Liver (tissue), 3 donors: ENCODE measurements around the gene TAP2.

Experiments
- CTCF ChIP-seq: fragments of 150-350 bp; IDR thresholded peaks from 2 replicates; pipeline ENCODE4 v1.5.1; 2017; ENCODE audit warnings: improper control_type of control experiment, low read depth, low read length; ENCODE audit not compliant: missing input control
- GABPA ChIP-seq, 2 donors: IDR thresholded peaks in 1 of 2; conservative IDR thresholded peaks in 1 of 2; 2 replicates each; pipeline ENCODE4 v1.6.1; 2016; ENCODE audit warnings: antibody characterized with exemption in 2 of 2, mild to moderate bottlenecking in 1 of 2, moderate library complexity in 1 of 2
- MAX ChIP-seq: IDR thresholded peaks from 2 replicates; pipeline ENCODE4 v1.6.1; 2016; ENCODE audit warnings: antibody characterized with exemption
- REST ChIP-seq: IDR thresholded peaks from 2 replicates; pipeline ENCODE4 v1.6.1; 2016; ENCODE audit warnings: antibody characterized with exemption, mild to moderate bottlenecking
- RXRA ChIP-seq, 2 donors: IDR thresholded peaks; 2 replicates each; pipeline ENCODE4 v1.6.1; 2017 to 2018; ENCODE audit warnings: antibody characterized with exemption in 2 of 2, mild to moderate bottlenecking in 1 of 2
- SP1 ChIP-seq: IDR thresholded peaks from 2 replicates; pipeline ENCODE4 v1.6.1; 2018; ENCODE audit warnings: antibody characterized with exemption, mild to moderate bottlenecking
- donor health status: healthy.
- donor health status: healthy.

GRCh38 chr6:32816746-32817204 lies 21.8 kb downstream of the TAP2 start, which contains the start of gene HLA-DOB:
- TF ChIP-seq MAX (no peak), REST (no peak), CTCF (no peak), RXRA (IDR thresholded peaks at IDR 0.05) (no peak), SP1 (no peak), GABPA (IDR thresholded peaks at IDR 0.05 in 1 of 2, conservative IDR thresholded peaks at IDR 0.05 in 1 of 2) (no peak)
